Measurements from ENCODE around the gene TRABD2B. TPM values are rescaled to one million over a fixed set of nuclear protein-coding genes. Genes with fewer than 3 reads are reported as not detected.

The TRABD2B gene
- polyA plus RNA-seq, 1 of the 3 experiments (the other 2 are of a cell fraction): 0.03 TPM

DNA sequence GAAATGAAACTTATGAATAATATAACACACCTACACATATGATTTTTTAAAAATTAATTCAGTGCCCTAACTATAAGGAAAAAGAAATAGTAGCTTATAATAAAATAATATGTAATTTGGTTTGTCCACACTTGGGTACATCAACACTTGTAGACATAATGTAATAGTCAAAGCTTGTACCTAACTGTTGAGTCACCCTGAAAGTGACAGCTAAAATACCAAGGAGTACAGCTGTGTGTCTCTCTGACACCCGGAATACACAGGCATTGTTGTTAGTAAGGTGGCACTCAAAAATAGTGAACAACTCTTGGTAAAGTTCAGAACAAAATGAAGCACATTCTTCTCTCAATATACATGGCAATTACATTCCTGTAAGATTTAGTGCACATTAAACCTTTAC lies 243.4 kb downstream of the TRABD2B start:
- Histone ChIP-seq H3K4me1 (ENCODE audit: control insufficient read depth in 1 of 2, insufficient read depth in 2 of 2, low read depth in 1 of 2, low read length in 1 of 2) (no peaks in the 10 kb centered on the region), H3K27ac (ENCODE audit: low read depth in 2 of 2, low read length in 1 of 2) (no peak overlapping the region), H3K4me2 (no peak overlapping the region), H3K4me3 (ENCODE audit: low read depth in 2 of 2, low read length in 1 of 2) (no peak overlapping the region), H3K36me3 (replicated peaks in 1 of 2; ENCODE audit: control insufficient read depth in 1 of 2, insufficient read depth in 2 of 2, low read length in 1 of 2) (no peaks in the 10 kb centered on the region), H3K9ac (no peak overlapping the region), H3F3A (replicated peaks; ENCODE audit: insufficient read depth) (no peaks in the 10 kb centered on the region), H3K27me3 (ENCODE audit: insufficient read depth) (no peaks in the 10 kb centered on the region), H4K20me1 (ENCODE audit: insufficient read depth) (no peaks in the 10 kb centered on the region), H3K79me2 (ENCODE audit: insufficient read depth) (no peaks in the 10 kb centered on the region), H3K9me2 (no peaks in the 10 kb centered on the region), H2AFZ (ENCODE audit: low read depth) (no peak overlapping the region), H3K9me3 (no peaks in the 10 kb centered on the region)
- 56% methylated on average over 1 of the region's 1 CpG for WGBS (ENCODE audit: low lambda C conversion rate)
- DNase-seq: no peak
- CTCF ChIA-PET: interaction anchor here (0.9 to 3.4 kb wide), 7 partner anchors 9 to 321 kb away, joined by 3 to 22 read pairs (median 4); no protein-coding TSS in a partner anchor
- TF ChIP-seq SIN3A (IDR thresholded peaks at IDR 0.05; ENCODE audit: borderline replicate concordance, low read depth, low read length) (no peak), TCF12 (IDR thresholded peaks at IDR 0.05) (no peak), RAD21 (IDR thresholded peaks at IDR 0.05; ENCODE audit: low read length) (no peak), MXI1 (IDR thresholded peaks at IDR 0.05; ENCODE audit: low read depth, low read length) (no peak), CHD2 (IDR thresholded peaks at IDR 0.05; ENCODE audit: low read length, partially characterized antibody) (no peak), MEF2A (IDR thresholded peaks at IDR 0.05; ENCODE audit: borderline replicate concordance, low read depth) (no peak), USF1 (IDR thresholded peaks at IDR 0.05; ENCODE audit: borderline replicate concordance, low read depth) (no peak), YY1 (IDR thresholded peaks at IDR 0.05; ENCODE audit: low read depth) (no peak)
- TF ChIP-seq, protein P1, sequence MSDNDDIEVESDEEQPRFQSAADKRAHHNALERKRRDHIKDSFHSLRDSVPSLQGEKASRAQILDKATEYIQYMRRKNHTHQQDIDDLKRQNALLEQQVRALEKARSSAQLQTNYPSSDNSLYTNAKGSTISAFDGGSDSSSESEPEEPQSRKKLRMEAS (IDR thresholded peaks at IDR 0.05; ENCODE audit: low read depth): no peak
- TF ChIP-seq, protein P2, sequence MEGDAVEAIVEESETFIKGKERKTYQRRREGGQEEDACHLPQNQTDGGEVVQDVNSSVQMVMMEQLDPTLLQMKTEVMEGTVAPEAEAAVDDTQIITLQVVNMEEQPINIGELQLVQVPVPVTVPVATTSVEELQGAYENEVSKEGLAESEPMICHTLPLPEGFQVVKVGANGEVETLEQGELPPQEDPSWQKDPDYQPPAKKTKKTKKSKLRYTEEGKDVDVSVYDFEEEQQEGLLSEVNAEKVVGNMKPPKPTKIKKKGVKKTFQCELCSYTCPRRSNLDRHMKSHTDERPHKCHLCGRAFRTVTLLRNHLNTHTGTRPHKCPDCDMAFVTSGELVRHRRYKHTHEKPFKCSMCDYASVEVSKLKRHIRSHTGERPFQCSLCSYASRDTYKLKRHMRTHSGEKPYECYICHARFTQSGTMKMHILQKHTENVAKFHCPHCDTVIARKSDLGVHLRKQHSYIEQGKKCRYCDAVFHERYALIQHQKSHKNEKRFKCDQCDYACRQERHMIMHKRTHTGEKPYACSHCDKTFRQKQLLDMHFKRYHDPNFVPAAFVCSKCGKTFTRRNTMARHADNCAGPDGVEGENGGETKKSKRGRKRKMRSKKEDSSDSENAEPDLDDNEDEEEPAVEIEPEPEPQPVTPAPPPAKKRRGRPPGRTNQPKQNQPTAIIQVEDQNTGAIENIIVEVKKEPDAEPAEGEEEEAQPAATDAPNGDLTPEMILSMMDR (IDR thresholded peaks at IDR 0.05): no peak
- TF ChIP-seq, protein P3, sequence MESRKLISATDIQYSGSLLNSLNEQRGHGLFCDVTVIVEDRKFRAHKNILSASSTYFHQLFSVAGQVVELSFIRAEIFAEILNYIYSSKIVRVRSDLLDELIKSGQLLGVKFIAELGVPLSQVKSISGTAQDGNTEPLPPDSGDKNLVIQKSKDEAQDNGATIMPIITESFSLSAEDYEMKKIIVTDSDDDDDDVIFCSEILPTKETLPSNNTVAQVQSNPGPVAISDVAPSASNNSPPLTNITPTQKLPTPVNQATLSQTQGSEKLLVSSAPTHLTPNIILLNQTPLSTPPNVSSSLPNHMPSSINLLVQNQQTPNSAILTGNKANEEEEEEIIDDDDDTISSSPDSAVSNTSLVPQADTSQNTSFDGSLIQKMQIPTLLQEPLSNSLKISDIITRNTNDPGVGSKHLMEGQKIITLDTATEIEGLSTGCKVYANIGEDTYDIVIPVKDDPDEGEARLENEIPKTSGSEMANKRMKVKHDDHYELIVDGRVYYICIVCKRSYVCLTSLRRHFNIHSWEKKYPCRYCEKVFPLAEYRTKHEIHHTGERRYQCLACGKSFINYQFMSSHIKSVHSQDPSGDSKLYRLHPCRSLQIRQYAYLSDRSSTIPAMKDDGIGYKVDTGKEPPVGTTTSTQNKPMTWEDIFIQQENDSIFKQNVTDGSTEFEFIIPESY (IDR thresholded peaks at IDR 0.05; ENCODE audit: borderline replicate concordance, low read depth): no peak
- TF ChIP-seq, protein P4, sequence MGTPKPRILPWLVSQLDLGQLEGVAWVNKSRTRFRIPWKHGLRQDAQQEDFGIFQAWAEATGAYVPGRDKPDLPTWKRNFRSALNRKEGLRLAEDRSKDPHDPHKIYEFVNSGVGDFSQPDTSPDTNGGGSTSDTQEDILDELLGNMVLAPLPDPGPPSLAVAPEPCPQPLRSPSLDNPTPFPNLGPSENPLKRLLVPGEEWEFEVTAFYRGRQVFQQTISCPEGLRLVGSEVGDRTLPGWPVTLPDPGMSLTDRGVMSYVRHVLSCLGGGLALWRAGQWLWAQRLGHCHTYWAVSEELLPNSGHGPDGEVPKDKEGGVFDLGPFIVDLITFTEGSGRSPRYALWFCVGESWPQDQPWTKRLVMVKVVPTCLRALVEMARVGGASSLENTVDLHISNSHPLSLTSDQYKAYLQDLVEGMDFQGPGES (IDR thresholded peaks at IDR 0.05; ENCODE audit: low read depth, low read length): no peak
- POLR2A ChIA-PET: no interaction called here

Measured in SK-N-SH (cell line).